Neuron (in vitro differentiated cells): Measurements from ENCODE around the gene SYT11.

Experiments
- H2AFZ ChIP-seq: one replicate; pipeline ENCODE4 v1.6.1; 2013; ENCODE audit warnings: low read depth, mild to moderate bottlenecking, inconsistent platforms, low read length, moderate library complexity
- H3K27me3 ChIP-seq: one replicate; pipeline ENCODE4 v1.6.1; 2013; ENCODE audit warnings: low read length; ENCODE audit not compliant: insufficient read depth
- H3K36me3 ChIP-seq: one replicate; pipeline ENCODE4 v1.6.1; 2013; ENCODE audit warnings: low read length; ENCODE audit not compliant: insufficient read depth
- H3K4me1 ChIP-seq: one replicate; pipeline ENCODE4 v1.6.1; 2013; ENCODE audit warnings: low read length; ENCODE audit not compliant: insufficient read depth
- H3K4me3 ChIP-seq: 2 replicates; pipeline ENCODE4 v1.5.1; 2013; ENCODE audit warnings: mild to moderate bottlenecking, low read length, moderate library complexity
- H3K9me3 ChIP-seq: one replicate; pipeline ENCODE4 v1.6.1; 2013; ENCODE audit warnings: low read length

Gene SYT11

DNA sequence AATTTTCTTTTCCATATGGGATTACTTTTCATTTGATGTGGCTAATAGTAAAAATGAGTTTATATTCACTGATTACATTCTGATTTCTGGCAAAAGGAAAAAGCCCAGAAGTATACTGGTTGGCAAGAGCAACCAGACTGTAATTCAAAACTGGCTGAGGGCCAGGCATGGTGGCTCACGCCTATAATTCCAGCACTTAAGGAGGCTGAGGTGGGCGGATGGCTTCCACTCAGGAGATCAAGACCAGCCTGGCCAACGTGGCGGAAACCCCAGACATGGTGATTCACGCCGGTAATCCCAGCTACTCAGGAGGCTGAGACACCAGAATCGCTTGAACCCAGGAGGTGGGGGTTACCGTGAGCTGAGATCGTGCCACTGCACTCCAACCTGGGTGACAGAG is 14.5 kb downstream of the SYT11 start:
- no peak overlapping the region for H3K4me3 ChIP-seq
- H3K9me3 ChIP-seq, result no peaks in the 10 kb centered on the region
- H2AFZ ChIP-seq, result no peak overlapping the region
- no peaks in the 10 kb centered on the region for H3K27me3 ChIP-seq
- H3K36me3 ChIP-seq, result peaks cover 48% of the 10 kb centered on the region
- peaks cover 13% of the 10 kb centered on the region for H3K4me1 ChIP-seq

GRCh38 chr1:155877945-155878344 is 18.6 kb downstream of the SYT11 start:
- H3K27me3 ChIP-seq, result no peaks in the 10 kb centered on the region
- no peaks in the 10 kb centered on the region for H3K4me1 ChIP-seq
- no peaks in the 10 kb centered on the region for H3K9me3 ChIP-seq
- H3K36me3 ChIP-seq, result peaks cover 52% of the 10 kb centered on the region
- no peak overlapping the region for H2AFZ ChIP-seq
- no peak overlapping the region for H3K4me3 ChIP-seq

GRCh38 chr1:155880251-155880650 is 20.9 kb downstream of the SYT11 start:
- no peaks in the 10 kb centered on the region for H3K27me3 ChIP-seq
- no peak overlapping the region for H2AFZ ChIP-seq
- no peaks in the 10 kb centered on the region for H3K4me1 ChIP-seq
- no peaks in the 10 kb centered on the region for H3K9me3 ChIP-seq
- H3K36me3 ChIP-seq, result peaks cover 66% of the 10 kb centered on the region
- H3K4me3 ChIP-seq, result no peak overlapping the region

GRCh38 chr1:155880950-155881349 is 21.6 kb downstream of the SYT11 start:
- H2AFZ ChIP-seq, result no peak overlapping the region
- H3K36me3 ChIP-seq, result peaks cover 69% of the 10 kb centered on the region

DNA sequence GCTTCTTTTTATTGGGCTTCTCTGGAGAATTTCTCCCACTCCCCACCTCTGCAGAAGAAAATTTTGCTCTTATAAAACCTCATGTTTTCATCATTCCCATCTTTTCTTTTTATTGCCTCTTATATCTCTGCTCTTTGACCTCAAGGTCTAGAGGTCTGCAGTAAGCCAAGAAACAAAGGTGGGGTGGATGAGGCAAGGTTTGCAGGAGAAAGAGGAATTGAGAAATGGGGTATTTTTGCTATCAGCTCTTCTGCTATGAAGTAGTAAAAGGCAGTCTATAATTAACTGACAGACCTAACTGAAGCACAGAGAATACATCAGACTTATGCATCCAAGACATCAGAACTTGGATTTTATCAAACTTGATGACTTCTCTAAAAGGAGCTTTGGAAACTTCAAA is 22.9 kb downstream of the SYT11 start:
- no peaks in the 10 kb centered on the region for H3K4me1 ChIP-seq
- no peaks in the 10 kb centered on the region for H3K27me3 ChIP-seq
- peaks cover 69% of the 10 kb centered on the region for H3K36me3 ChIP-seq
- no peak overlapping the region for H2AFZ ChIP-seq
- H3K4me3 ChIP-seq, result no peak overlapping the region
- no peaks in the 10 kb centered on the region for H3K9me3 ChIP-seq

More at GRCh38 chr1:155880950-155881349, 21.6 kb downstream of the SYT11 start:
- Histone ChIP-seq H3K9me3 (no peaks in the 10 kb centered on the region), H3K27me3 (no peaks in the 10 kb centered on the region), H3K4me1 (no peaks in the 10 kb centered on the region), H3K4me3 (no peak overlapping the region)

GRCh38 chr1:155882766-155883165 is 23.4 kb downstream of the SYT11 start:
- Histone ChIP-seq H3K4me3 (no peak overlapping the region), H3K36me3 (peaks cover 69% of the 10 kb centered on the region), H2AFZ (no peak overlapping the region), H3K9me3 (no peaks in the 10 kb centered on the region), H3K4me1 (no peaks in the 10 kb centered on the region), H3K27me3 (no peaks in the 10 kb centered on the region)

DNA sequence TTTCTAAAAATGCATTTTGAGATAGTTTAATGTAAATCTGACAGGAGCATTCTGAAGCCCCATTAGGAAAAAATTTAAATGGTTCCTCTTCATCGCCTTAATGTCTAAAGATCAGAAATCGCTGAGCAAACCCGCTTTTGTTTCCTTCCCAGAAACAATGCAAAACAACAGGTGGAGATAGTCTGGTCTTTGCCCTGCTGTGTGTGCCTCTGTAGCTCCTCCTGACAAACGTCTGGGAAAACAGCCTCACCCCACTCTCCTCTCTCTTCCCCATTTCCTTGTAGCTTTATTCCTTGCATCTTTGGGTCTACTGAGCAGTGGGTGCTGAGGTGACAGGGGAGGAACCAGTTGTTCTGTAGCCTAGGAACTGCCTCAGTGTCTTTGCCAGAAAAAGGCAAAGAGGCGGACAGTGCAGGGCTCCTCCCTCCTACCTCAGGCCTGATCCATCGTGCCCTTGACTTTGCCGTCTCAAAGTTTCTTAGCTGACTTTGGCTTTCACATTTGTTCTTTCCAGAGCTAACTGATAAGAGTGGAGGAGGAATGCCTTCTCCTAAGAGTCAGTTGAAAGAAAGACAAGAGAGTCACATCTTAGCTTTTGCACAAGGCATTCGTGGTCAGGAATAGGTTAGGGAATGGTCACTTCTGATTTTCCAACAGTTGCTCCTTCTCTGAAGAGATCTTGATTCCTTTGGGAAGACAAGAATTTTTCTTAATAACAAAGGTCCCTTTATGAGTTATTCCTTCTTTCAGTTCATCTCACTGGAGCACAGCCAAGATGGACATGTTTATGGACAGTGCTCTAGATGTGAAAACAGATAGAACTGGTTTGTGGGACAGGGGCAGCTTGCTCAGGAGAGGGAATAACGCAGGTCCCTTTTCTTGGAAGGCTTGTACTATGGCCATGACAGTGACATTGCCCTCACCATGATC is 24.9 kb downstream of the SYT11 start:
- no peaks in the 10 kb centered on the region for H3K27me3 ChIP-seq
- no peak overlapping the region for H2AFZ ChIP-seq
- no peaks in the 10 kb centered on the region for H3K4me1 ChIP-seq
- peaks cover 60% of the 10 kb centered on the region for H3K36me3 ChIP-seq
- no peaks in the 10 kb centered on the region for H3K9me3 ChIP-seq
- H3K4me3 ChIP-seq, result no peak overlapping the region

DNA sequence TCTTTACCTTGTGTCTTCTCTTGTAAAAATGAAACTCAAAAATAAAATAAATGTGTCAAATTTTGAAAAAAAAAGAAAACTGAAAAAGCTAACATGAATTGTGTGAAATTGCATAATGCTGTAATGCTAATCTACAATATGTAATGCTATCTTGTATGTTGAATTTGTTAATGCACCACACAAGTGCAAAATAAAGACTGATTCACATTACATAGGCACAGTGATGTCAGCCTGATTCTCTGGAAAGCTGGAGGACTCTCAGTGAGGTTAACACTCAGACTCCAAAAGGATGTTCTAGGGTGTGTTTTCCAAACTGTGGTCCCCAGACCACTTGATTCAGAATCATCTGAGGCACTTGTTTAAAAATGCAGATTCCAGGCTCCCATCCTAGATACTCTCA is 25.6 kb downstream of the SYT11 start:
- Histone ChIP-seq H3K4me3 (no peak overlapping the region), H3K4me1 (no peaks in the 10 kb centered on the region), H3K36me3 (peaks cover 53% of the 10 kb centered on the region)

GRCh38 chr1:155888481-155888880 is 29.1 kb downstream of the SYT11 start:
- H3K4me1 ChIP-seq, result peaks cover 2% of the 10 kb centered on the region
- H3K4me3 ChIP-seq, result no peak overlapping the region
- no peak overlapping the region for H2AFZ ChIP-seq
- H3K36me3 ChIP-seq, result peaks cover 24% of the 10 kb centered on the region
- no peaks in the 10 kb centered on the region for H3K9me3 ChIP-seq
- no peaks in the 10 kb centered on the region for H3K27me3 ChIP-seq

More for the DNA sequence above, 25.6 kb downstream of the SYT11 start:
- Histone ChIP-seq H3K27me3 (no peaks in the 10 kb centered on the region), H3K9me3 (no peaks in the 10 kb centered on the region), H2AFZ (no peak overlapping the region)

- Histone ChIP-seq H2AFZ (no peak overlapping the region), H3K27me3 (no peaks in the 10 kb centered on the region), H3K36me3 (peaks cover 15% of the 10 kb centered on the region), H3K9me3 (no peaks in the 10 kb centered on the region), H3K4me3 (no peak overlapping the region), H3K4me1 (peaks cover 5% of the 10 kb centered on the region)
Observed at GRCh38 chr1:155889566-155889965, 30.2 kb downstream of the SYT11 start.

DNA sequence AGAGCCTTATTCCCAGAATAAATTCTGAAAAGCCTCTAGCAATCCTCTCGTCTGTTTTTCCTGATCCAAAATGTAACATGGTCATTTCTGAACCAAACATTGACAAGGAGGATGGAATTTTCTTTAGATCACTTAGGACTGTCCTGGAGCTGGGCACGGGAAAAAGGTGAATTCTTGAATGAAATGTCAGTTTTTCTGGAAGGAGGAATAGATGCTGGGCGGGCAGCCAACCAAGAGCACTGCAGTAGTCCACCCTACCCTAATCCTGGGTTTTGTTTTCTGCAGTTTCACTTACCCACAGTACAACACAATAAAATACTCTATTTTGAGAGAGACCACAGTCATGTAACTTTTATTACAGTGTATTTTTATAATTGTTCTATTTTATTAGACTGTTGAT is 30.9 kb downstream of the SYT11 start:
- H3K27me3 ChIP-seq, result no peaks in the 10 kb centered on the region
- no peak overlapping the region for H2AFZ ChIP-seq
- H3K36me3 ChIP-seq, result peaks cover 8% of the 10 kb centered on the region
- peaks cover 5% of the 10 kb centered on the region for H3K4me1 ChIP-seq
- H3K9me3 ChIP-seq, result no peaks in the 10 kb centered on the region
- H3K4me3 ChIP-seq, result no peak overlapping the region

DNA sequence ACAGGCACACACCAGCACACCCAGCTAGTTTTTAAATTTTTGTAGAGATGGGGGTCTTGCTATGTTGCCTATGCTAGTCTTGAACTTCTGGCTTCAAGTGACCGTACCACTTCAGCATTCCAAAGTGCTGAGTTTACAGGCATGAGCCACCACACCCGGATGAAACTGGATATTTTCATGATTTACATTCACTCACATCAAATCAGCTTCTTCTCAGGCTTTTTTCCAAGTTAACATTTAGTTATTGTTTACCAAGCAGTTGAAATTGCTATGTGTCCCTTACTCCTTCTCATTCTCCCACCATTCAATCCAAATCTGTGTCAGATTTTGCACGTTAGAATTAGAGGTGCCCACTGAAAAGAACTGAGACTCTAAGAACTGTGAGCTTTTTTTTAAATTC is 33.4 kb downstream of the SYT11 start:
- H3K4me1 ChIP-seq, result peaks cover 5% of the 10 kb centered on the region
- no peak overlapping the region for H3K4me3 ChIP-seq
- H3K27me3 ChIP-seq, result no peaks in the 10 kb centered on the region
- H3K36me3 ChIP-seq, result peaks cover 11% of the 10 kb centered on the region
- no peaks in the 10 kb centered on the region for H3K9me3 ChIP-seq
- no peak overlapping the region for H2AFZ ChIP-seq

- no peak overlapping the region for H3K4me3 ChIP-seq
Observed at GRCh38 chr1:155893389-155894142, 34.2 kb downstream of the SYT11 start.

More at GRCh38 chr1:155893389-155894142, 34.2 kb downstream of the SYT11 start:
- Histone ChIP-seq H2AFZ (no peak overlapping the region), H3K4me1 (peaks cover 5% of the 10 kb centered on the region), H3K9me3 (no peaks in the 10 kb centered on the region), H3K27me3 (no peaks in the 10 kb centered on the region), H3K36me3 (peaks cover 17% of the 10 kb centered on the region)
